ENCODE results near the gene SH3RF2.
"Not testable (repeated sequence)": the region's sequence is repeated elsewhere in the genome, so short reads cannot be mapped to it uniquely, and the experiment has no call there.

Gene SH3RF2, protein sequence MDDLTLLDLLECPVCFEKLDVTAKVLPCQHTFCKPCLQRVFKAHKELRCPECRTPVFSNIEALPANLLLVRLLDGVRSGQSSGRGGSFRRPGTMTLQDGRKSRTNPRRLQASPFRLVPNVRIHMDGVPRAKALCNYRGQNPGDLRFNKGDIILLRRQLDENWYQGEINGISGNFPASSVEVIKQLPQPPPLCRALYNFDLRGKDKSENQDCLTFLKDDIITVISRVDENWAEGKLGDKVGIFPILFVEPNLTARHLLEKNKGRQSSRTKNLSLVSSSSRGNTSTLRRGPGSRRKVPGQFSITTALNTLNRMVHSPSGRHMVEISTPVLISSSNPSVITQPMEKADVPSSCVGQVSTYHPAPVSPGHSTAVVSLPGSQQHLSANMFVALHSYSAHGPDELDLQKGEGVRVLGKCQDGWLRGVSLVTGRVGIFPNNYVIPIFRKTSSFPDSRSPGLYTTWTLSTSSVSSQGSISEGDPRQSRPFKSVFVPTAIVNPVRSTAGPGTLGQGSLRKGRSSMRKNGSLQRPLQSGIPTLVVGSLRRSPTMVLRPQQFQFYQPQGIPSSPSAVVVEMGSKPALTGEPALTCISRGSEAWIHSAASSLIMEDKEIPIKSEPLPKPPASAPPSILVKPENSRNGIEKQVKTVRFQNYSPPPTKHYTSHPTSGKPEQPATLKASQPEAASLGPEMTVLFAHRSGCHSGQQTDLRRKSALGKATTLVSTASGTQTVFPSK

DNA sequence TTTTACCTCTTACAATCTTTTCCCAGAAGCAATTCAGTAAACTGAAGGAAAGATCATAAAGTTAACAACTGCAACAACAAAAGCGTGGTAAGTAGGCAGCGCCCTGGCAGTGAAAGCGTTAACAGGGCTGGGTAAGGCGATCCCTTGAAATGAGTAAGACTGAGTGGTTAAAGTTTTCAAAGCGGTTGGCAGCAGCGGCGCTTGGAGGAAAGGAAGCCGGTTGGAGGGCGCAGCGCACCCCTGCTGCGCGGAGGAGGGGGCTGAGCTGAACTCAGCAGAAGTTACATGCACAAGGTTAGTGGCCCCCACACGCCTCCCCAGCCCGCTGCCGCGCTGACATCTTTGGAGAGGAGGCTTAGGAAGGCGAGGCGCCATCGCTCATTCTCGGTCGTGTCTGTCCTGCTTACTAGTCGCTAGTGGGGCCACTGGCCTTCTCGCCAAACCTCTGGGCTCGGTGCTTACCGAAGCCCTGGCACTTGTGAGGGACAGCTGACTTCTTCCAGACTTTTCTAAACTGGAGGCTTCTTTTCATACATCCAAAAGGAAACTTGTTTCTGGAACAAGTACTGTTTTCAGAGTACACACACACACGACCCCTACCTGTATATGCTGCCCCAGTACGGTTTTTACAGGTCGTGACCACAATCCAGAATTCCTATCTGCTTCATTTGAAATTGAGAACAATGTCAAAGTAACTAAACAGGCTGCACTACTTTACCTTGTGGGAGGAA, at the start of gene SH3RF2:
SH3RF2 (plus strand) TSS at position 178 of the 731 bp plus-strand sequence. CDS start 1,351 bp downstream, outside the sequence.
- no peak for DNase-seq

DNA sequence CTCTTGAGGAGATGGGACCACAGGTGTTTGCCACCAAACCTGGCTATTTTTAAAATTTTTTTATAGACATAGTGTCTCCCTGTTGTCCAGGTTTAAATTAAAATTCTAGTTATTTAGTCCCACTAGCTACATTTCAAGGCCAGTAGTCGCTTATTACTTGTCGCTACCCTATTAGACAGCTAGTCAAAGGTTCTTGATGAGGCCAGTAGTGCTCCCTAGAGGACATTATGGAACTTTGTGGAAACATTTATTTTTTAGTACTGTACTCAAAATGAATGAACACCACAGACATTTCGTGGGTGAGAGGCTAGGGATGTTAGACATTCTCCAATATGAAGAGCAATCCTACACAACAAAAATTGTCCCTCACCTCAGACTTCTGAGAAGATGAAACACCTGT, 49.2 kb upstream of the SH3RF2 start:
- DNase-seq = no peak

DNA sequence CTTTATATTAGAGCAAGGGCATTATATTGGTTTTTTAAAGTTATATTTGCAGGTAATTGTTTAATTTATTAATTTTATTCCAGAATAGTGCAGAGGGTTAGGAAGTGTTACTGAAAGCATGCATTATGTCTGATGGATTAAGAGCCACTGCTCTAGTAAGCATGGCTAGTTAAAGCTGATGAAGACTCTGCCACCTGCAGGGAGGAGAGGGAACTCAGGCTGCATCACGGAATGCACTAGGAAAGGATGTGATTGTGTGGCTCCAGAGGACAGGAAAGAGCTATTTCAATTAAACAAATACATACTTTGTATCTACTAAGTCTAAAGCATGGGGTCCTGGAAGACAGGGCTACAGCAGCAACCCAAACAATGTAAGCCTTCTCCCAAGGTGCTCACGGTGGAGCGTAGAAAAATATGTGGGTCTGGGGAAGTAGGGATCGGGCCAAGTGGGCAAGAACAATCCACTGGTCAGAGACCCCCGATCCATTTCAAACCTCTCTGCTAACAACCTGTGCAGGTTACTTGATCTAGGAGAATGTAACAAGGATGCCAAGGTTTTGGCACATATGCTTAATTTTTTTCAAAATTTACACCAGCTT, 48.3 kb upstream of the SH3RF2 start:
- DNase-seq = peak; percentile 7

DNA sequence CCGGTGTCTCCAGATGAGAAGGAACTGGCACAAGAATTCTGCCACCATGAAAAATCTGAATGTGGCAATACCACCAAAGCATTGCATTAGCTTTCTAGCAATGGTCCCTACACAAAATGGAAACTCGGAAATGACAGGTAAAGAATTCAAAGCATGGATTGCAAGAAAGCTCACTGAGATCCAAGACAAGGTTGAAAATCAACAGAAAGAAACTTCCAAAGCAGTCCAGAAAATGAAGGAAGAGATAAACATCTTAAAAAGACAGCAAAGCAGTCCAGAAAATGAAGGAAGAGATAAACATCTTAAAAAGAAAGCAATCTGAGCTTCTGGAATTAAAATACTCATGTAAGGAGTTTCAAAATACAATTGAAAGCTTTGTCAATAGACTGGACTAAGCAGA, 46.8 kb upstream of the SH3RF2 start:
- DNase-seq = no peak

DNA sequence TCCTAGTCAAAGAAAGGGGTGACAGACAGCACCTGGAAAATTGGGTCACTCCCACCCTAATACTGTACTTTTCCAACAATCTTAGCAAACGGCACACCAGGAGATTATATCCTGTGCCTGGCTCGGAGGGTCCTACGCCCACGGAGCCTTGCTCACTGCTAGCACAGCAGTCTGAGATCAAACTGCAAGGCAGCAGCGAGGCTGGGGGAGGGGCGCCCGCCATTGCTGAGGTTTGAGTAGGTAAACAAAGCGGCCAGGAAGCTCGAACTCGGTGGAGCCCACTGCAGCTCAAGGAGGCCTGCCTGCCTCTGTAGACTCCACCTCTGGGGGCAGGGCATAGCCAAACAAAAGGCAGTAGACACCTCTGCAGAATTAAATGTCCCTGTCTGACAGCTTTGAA, 45.0 kb upstream of the SH3RF2 start:
- not testable (repeated sequence) for DNase-seq

DNA sequence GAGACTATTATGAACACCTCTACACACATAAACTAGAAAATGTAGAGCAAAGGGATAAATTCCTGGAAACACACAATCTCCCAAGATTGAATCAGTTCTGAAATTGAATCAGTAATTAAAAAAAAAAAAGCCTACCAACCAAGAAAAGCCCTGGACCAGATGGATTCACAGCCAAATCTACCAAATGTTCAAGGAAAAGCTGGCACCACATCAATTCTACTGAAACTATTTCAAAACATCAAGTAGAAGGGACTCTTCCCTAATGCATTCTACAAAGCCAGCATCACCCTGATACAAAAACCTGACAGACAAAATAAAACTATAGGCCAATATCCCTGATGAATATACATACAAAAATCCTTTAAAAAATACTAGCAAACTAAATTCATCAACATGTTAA, 38.2 kb upstream of the SH3RF2 start:
- DNase-seq = no peak

DNA sequence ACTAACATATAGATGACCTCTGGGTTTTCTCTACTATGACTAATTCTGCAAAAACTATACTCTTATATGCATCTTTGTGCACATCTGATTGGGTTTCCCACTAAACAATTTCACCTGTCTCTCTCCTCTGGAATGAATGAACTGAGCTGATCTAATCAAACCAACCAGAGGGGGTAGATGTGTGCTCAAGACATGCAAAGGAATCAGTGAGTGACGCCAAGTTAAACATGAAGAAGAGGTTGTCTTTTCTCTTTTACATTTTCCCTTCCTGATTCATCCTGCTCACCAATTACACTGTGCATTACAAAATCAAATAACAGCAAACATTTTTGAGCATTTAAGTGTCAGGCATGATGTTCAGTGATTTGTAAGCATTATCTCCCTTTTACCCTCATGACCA, 34.0 kb upstream of the SH3RF2 start:
- no peak for DNase-seq

DNA sequence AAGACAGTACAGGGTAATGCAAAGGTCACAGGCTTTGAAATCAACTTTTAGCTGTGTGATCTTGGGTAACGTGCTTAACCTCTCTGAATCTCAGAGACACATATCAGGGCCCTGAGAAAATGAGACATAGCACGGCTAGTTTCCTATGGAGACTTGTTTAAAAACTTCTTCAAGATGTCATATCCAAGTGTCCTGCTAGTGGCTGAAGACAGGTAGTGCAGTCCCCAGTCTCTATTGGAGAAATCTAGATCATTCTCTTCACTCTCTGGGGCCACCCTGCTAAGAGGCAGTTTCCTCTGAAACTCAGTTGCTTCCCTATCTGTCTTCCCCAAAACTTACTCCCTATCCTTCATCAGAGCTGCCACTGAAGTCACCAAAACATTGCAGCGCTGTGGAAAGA, 33.3 kb upstream of the SH3RF2 start:
- no peak for DNase-seq

DNA sequence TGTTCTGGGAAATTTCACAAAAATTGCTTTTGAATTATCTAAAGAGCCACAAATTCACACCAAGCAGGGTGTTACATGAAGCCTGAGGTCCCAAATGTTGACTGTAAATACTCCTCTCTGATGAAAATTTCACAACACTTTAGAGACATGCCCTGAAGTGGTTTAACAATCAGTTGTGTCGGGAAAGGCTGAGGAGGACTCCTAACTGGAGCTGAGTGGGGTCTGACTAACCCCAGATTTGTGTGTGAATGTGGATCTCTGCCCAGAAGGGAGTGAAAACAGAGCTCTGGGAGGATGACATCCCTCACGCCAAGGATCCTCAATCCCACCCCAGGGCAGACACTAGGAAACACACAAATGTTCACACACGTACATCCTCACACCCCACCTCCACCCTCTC, 32.5 kb upstream of the SH3RF2 start:
- no peak for DNase-seq

DNA sequence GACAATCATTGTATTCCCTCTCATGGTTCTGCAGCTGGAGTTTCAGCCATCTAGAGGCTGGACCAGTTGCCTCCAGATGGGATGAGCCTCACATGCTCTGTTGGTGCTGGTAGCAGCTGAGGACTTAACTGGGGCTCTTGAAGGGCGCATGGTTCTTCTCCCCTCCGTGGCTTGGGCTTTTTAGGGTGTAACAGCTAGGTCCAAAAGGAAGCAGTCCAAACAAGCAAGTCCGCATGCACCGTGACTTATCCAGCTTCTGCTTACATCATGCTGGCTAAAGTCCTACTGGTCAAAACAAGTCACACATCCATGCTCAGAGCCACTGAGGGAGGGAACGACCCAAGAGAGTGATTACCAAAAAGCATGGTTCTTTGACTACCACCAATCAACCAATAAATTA, 31.6 kb upstream of the SH3RF2 start:
- DNase-seq = no peak

DNA sequence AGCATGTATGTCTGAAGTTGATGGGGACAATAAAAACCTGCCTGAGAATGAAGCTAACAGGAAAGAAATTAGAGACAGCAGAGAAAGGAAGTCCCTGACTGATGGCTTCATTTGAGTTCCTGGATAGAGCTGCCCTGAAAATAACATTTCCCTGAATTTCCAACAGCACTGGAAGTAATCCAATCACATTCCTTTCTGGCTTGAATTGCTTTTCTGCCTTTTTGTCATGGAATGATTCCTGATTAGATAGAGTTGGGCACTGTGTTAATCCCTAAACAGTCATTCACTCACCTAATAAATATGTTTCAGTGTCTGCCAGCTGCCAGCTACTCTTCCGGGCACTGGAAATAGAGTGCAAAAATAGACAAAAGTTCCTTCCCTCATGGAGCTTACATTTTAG, 30.0 kb upstream of the SH3RF2 start:
- no peak for DNase-seq

DNA sequence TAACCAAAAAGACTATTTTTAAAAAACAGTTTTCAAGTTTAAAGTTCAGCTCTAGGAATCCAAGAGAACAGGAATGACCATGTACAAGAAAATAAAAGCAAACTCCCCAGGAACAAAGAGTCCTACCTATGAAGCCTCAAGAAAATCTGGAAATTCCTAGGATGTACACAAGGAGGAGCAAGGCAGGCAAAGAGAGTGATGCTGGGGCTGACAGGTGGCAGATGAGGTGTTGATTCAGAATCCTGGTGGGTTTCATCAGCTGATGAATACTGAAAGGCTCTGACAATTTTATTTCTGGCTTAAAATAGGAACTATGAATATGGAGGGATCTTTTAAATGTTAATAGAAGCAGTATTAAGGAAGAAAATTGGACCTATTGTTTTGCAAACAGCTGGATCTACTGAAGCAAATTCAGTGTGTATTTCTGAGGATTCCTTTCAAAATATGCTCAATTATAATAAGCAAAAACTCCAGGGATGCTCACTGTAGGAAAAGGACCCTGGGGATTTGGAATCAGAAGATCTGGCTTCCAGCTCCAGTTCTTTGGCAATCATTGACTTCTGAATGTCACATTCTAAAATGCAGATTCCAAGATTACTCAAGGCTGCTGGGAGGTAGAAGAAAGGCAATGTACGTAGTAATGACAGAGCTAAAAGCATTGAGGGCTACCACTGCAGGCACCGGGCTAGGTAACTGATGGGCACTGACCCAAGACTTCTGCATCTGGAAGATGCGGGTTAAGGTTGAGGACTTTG, 28.0 kb upstream of the SH3RF2 start:
- no peak for DNase-seq

DNA sequence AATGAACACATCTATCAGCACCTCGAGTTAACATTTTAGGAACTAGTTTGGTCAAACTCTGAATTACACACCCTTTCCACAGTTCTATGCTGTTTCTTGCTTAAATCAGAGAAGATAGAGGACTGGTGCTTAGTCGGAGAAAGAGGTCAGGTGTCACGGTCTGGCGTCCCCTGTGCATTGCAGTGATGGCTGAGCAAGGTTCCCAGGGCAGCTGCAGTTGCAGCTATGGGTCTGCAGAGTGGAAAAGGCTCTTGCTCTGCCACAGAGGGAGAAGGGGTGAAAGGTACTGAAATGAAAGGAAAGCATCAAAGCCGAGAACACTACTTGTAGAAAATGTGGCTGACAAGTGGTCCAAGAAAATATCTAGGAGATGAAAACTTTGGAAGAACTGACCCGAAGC, 25.2 kb upstream of the SH3RF2 start:
- no peak for DNase-seq

DNA sequence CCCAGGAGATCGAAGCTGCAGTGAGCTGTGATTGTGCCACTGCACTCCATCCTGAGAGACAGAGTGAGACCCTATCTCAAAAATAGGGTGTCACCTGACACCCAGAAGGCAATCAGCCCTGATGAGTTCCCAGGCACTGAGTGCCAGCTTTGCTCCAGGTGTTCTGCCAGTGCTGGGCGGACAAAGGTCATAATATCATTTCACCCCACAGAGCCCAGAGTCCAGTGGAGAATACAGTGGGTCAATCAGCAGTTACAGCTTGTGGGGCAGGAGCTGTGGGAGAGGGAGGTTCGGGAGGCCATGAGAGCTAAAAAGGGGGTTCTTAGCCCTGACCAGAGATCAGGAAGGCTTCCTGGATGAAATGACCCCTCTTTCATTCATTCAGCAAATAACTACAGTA, 24.4 kb upstream of the SH3RF2 start:
- no peak for DNase-seq

DNA sequence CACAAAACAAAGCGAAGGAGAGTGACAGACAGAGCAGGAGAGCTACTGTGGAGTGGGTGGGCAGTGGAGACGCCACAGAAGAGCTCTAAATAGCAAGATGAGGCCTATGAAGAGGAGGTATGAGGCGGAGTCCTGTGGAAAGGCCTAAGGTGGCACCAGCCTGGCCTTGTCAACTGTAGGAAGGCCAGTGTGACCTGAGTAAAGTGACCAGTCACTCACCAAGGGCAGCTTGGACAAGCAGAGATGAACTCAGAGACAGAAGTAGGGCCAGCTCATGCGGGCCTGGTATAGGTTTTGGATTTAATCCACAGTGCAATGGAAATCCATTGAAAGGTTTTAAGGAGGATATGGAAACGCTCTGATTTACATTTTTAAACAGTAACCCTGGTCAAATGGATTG, 23.8 kb upstream of the SH3RF2 start:
- no peak for DNase-seq

DNA sequence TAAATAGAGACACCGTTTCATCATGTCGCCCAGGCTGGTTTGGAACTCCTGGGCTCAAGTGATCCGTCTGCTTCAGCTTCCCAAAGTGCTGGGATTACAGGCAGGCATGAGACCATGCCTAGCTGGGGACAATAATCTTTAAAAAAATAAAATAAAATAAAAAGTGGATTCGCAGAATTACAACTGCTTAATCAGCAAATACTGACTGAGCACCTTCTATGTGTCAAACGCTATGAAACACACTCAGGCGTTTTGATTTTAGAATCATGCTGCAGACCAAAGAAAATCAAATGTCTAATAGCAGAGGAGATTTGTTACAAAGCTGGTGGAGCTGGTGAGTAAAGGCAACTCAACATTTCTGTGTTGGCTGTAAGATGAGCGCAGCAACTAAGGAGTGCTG, 22.7 kb upstream of the SH3RF2 start:
- DNase-seq = no peak

DNA sequence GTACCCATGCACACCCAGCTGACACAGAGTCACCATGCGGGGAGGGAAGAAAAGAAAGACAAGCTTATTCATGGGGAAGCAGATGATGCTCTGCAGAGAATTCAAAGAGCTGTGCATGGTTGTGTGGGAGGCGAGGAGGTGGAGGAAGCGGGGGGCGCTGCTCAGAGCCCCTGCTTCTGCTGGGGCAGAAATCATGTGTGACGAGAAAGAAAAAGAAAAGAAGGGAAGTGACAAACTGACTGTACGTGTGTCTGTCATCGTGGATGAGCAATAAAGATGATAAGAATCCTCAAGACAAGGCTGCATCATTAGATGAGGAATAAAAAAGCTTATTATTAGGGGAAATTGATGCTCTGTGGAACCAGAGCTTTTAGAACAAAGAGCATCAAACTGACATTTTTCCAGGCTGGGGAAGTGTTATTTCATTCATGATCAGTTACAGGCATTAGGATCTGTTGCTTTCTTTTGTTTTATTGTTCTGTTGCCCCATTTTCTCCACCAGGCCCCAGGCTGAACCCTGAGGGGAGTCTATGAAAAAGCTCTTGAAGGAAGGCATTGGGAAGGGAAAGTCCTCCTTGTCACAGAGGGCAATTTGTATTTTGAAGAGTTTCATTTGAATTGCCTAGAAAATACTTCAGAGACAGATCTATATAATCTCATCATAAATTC, 20.3 kb upstream of the SH3RF2 start:
- DNase-seq = no peak

DNA sequence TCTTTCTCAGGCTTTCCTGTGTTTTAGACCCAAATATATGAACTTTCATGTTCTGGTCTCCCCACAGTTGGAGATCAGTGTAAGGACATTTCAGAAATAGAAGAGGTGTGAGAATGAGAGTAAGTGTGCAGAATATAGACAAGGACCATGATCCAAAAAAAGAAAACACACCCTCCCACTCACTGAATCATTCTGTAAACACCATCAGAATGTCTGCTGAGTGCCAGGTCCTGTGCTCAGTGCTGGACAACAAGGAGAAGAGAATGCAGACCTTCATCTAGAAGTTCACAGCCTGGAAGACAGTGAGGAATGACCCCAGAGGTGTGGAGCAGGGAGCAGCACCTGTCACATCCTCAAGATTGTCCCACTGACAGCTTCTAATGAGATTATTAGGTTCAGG, 19.1 kb upstream of the SH3RF2 start:
- DNase-seq = no peak

DNA sequence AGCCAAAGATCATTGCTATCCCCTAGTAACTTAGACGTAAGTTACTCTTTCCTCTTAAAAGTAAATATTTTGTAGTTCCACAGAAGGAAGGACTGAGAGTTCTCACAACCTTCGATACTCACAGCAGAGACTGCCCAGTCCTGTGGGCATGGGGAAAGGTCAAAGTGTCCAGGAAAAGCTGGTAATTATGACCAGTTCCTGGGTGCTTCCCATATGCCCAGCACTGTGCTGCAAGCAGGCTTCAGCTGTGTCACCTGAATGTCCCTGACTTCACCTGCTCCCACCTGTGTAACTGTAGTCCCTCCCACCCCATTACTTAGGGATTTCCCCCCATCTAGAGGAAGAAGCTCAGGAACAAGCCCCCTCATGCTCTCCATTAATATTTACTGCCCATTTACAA, 18.0 kb upstream of the SH3RF2 start:
- DNase-seq = no peak

DNA sequence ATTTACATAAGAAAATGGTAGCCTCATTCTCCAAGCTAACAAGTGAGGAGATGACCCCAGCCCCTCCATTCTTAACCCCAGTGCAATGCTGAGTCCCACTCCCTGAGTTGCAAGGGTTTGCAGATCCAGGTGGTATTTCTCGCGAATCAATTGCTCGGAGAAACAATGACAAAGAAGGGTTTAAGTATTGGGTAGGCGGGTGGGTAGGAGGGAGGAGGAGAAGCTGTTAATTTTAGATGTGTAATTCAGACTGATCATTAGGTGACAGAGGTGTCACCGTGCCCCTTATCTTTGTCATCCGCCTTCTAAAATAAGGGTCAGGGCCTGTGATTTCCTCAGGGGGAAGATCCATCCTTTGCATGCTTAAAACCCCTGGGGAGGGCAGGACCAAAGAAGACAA, 17.0 kb upstream of the SH3RF2 start:
- DNase-seq = no peak

DNA sequence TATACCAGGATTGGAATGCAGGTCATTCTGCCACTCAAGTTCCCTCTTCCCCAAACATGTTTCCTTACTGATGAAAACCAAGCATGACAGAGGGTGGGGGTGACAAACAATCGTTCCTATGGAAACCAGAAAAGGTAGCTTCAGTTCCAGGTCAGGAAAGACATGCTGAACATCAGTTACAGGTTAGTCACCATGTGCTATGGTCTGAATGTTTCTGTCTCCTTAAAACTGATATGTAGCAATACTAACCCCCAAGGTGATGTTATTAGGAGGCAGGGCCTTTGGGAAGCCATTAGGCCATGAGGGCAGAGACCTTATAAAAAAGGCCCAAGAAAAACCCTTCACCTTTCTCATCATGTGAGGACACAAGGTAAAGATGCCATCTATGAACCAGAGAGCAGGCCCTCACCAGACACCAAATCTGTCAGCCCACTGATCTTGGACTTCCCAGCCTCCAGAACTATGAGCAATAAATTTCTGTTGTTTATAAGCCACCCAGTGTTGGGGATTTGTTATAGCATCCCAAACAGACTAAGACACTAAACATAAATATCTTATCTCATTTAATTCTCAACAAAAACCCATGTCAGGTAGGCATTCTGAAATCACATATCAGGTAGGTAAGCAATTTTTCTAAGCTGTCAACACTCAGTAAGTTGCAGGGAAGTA, 15.7 kb upstream of the SH3RF2 start:
- DNase-seq = no peak

DNA sequence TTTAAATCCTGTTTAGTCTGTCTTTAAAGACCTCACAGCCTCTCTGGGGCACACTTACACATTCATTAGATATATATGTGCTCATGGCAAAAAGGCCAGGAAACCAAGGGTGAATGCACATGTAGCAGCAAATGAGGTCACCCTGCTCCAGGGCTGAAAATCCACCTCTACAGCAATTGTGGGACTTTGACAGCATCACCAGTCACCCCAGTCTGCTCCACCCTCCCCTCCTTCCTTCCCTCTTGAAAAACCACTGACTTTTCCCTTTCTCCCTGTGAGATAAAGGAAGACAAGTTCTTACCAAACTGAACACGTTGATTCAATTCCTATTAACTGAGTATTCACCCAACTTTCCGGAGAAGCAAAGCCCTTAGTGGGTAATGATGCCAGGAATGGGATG, 15.2 kb upstream of the SH3RF2 start:
- DNase-seq = no peak

All from NCI-H748 treated with DMSO at 0.1 percent for 48 hours (cell line).